GM12878 (cell line): ENCODE results near the gene GAK. TPM values are rescaled to one million over a fixed set of nuclear protein-coding genes. Genes with fewer than 3 reads are reported as not detected.

ENCODE experiments used
- ATAC-seq: fragments of 200-7000 bp; cut with Tn5 transposase; 3 replicates; pipeline ENCODE4 v1.9.1; 2020; ENCODE audit warnings: mild to moderate bottlenecking, moderate library complexity
- BruUV-seq: library from RNA; stranded (reverse); fragments of 400-500 nt; replicated peaks from 2 replicates; lab custom pipeline; 2021; lab: Mats Ljungman, UMichigan
- CTCF ChIA-PET: fragments of 300-600 bp; sonication (Branson Sonifier 250); formaldehyde crosslinking; extraction: SDS; loops from one replicate; lab custom pipeline; 2021; ENCODE audit warnings: inconsistent platforms; lab: Yijun Ruan, JAX
- POLR2A ChIA-PET: fragments of 350-600 bp; formaldehyde crosslinking; extraction: SDS; loops from one replicate; lab custom pipeline; 2021; ENCODE audit warnings: inconsistent platforms; lab: Charles Lee
- RAD21 ChIA-PET: fragments of 300-600 bp; sonication (Branson Sonifier 250); formaldehyde crosslinking; loops from one replicate; lab custom pipeline; 2023; ENCODE audit warnings: antibody characterized with exemption; ENCODE audit not compliant: unreplicated experiment; lab: Charles Lee
- SMC1A ChIA-PET: fragments of 300-600 bp; sonication (Branson Sonifier 250); formaldehyde crosslinking; loops from one replicate; lab custom pipeline; 2023; ENCODE audit not compliant: unreplicated experiment, uncharacterized antibody; lab: Charles Lee
- DNase-seq: peaks from one replicate; pipeline ENCODE4 v3.0.0-alpha.2; 2011; ENCODE audit warnings: low read depth, low spot score
- FAIRE-seq: peaks from 3 replicates; lab custom pipeline; 2011; peaks lifted over from hg19 to GRCh38; lab: Jason Lieb, UNC
- H2AFZ ChIP-seq: 2 replicates; pipeline ENCODE4 v1.6.0; 2011; ENCODE audit warnings: low read depth, low read length, control low read depth; ENCODE audit not compliant: control insufficient read depth
- H3K27ac ChIP-seq: 2 replicates; pipeline ENCODE4 v1.5.1; 2011; ENCODE audit warnings: control low read depth; ENCODE audit not compliant: control insufficient read depth, insufficient read depth
- H3K27me3 ChIP-seq, 2 experiments: replicated peaks in 1 of 2; 2 replicates each; pipeline versions ENCODE4 v1.6.0 to v1.6.1; 2011; ENCODE audit warnings: low read length in 1 of 2; ENCODE audit not compliant: control insufficient read depth in 2 of 2, insufficient read depth in 2 of 2
- H3K36me3 ChIP-seq, 2 experiments: 2 replicates each; pipeline ENCODE4 v1.5.1; 2011; ENCODE audit warnings: low read length in 1 of 2; ENCODE audit not compliant: control insufficient read depth in 2 of 2, insufficient read depth in 2 of 2
- H3K4me1 ChIP-seq: 2 replicates; pipeline ENCODE4 v1.6.1; 2011; ENCODE audit warnings: mild to moderate bottlenecking, low read length, moderate library complexity, mixed read lengths; ENCODE audit not compliant: control insufficient read depth, insufficient read depth
- H3K4me2 ChIP-seq: 2 replicates; pipeline ENCODE4 v1.6.0; 2011; ENCODE audit warnings: control low read depth; ENCODE audit not compliant: control insufficient read depth, insufficient read depth
- H3K4me3 ChIP-seq: fragments of 200-600 bp; sonication (generic); 2 replicates; pipeline ENCODE4 v1.5.1; 2016
- H3K79me2 ChIP-seq: 2 replicates; pipeline ENCODE4 v1.6.0; 2011; ENCODE audit warnings: low read length; ENCODE audit not compliant: control insufficient read depth, insufficient read depth
- H3K9ac ChIP-seq: 2 replicates; pipeline ENCODE4 v1.8.0; 2011; ENCODE audit warnings: low read length, control low read depth, mixed read lengths; ENCODE audit not compliant: control insufficient read depth, insufficient read depth
- H3K9me3 ChIP-seq: replicated peaks from 3 replicates; pipeline ENCODE4 v1.5.1; 2011; ENCODE audit warnings: mild to moderate bottlenecking, low read length; ENCODE audit not compliant: control insufficient read depth, insufficient read depth
- H4K20me1 ChIP-seq: 2 replicates; pipeline ENCODE4 v1.6.0; 2011; ENCODE audit not compliant: control insufficient read depth, insufficient read depth
- MTA2 ChIP-seq: fragments of 450-650 bp; IDR thresholded peaks from 2 replicates; pipeline ENCODE4 v1.6.1; 2016; ENCODE audit warnings: low read depth, mild to moderate bottlenecking, moderate library complexity
- WGBS: methylation state at CpG from one replicate; pipeline ENCODE4 v1.1.6; 2016; ENCODE audit warnings: low lambda C conversion rate; ENCODE audit not compliant: insufficient replicate concordance, insufficient coverage; ENCODE audit errors: missing lambda C conversion rate; 5-methylcytosine and 5-hydroxymethylcytosine counted together
- in situ Hi-C: fragments of 300-500 bp; cut with MboI; formaldehyde crosslinking; loops from 9 replicates; pipeline ENCODE4 v1.14.3; 2018; ENCODE audit warnings: mixed read lengths
- intact Hi-C: fragments of 100-400 bp; cut with micrococcal nuclease; formaldehyde crosslinking; loops from one replicate; pipeline ENCODE4 v1.14.2; 2022; ENCODE audit not compliant: unreplicated experiment
- polyA plus RNA-seq, 11 experiments: library from polyadenylated mRNA; depleted of rRNA in 4 of 11; unstranded in 6 of 11; stranded (reverse) in 5 of 11; fragments of >200 nt; fragmentation: Nextera tagmentation in 4 of 11; fragmentation: Illumina TruSeq in 1 of 11; extraction: Ambion mirVana in 4 of 11; extraction: Trizol in 1 of 11; gene quantifications; 1 replicate in 1 of 11; 2 replicates in 10 of 11; pipeline versions ENCODE4 v1.2.1 to v1.2.3, GENCODE V29; 2011 to 2016; ENCODE audit warnings: inconsistent platforms in 2 of 11, missing spikeins in 2 of 11, low read depth in 1 of 11
- total RNA-seq, 4 experiments: library from RNA; depleted of rRNA in 3 of 4; stranded (reverse); fragments of >200 nt in 3 of 4; fragmentation: Illumina TruSeq in 1 of 4; extraction: Trizol in 1 of 4; gene quantifications; 2 replicates each; pipeline versions ENCODE4 v1.2.1 to v1.2.3, GENCODE V29; 2013 to 2021
- TF ChIP-seq, protein P1 (sequence below): IDR thresholded peaks from 2 replicates; pipeline ENCODE4 v1.6.1; 2012; ENCODE audit warnings: low read length, inconsistent platforms
- TF ChIP-seq, protein P2 (sequence below): fragments of 450-650 bp; IDR thresholded peaks from 2 replicates; pipeline ENCODE4 v1.6.1; 2016; ENCODE audit warnings: mild to moderate bottlenecking

The GAK gene
- total and polyA plus RNA-seq, 10 of the 15 experiments (the other 5 are each of a cell fraction or from before 2014, with no cell fraction given), result 0.82 to 127 (median 53.8) TPM

DNA sequence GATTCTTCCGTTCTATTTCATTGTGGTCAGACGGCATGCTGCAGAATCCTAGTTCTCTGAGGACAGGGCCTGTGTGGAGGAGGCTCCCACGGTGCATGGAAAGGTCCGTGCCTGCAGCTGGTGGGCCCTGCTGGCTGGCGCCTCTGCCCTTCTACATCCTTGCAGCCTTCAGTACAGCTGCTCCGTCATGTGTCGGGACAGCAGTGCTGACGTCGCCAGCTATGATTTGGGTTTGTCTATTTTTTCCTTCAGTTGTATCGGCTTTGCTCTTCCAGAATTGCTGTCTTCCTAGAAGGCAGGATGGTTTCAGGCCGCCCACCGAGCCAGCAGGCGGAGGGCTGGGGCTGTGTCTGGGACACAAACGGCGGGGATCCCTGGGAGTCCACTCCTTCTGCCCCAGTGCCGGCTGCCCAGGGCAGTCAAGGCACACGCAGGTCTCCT, 74.1 kb downstream of the GAK start:
- Histone ChIP-seq H3K4me2 (no peak overlapping the region), H3K9me3 (peaks cover 15% of the 10 kb centered on the region), H3K4me3 (no peak overlapping the region), H3K27me3 (no peaks in the 10 kb centered on the region), H3K79me2 (no peaks in the 10 kb centered on the region), H4K20me1 (no peaks in the 10 kb centered on the region), H3K9ac (no peak overlapping the region), H3K27ac (no peak overlapping the region), H2AFZ (no peak overlapping the region), H3K36me3 (peaks cover 24 to 30% of the 10 kb centered on the region in 2 experiments), H3K4me1 (no peaks in the 10 kb centered on the region)
- intact Hi-C loops, result no loop called here
- CTCF ChIA-PET, result no interaction called here
- in situ Hi-C loops, result no loop called here
- no peak for TF ChIP-seq MTA2
- TF ChIP-seq, protein P1, sequence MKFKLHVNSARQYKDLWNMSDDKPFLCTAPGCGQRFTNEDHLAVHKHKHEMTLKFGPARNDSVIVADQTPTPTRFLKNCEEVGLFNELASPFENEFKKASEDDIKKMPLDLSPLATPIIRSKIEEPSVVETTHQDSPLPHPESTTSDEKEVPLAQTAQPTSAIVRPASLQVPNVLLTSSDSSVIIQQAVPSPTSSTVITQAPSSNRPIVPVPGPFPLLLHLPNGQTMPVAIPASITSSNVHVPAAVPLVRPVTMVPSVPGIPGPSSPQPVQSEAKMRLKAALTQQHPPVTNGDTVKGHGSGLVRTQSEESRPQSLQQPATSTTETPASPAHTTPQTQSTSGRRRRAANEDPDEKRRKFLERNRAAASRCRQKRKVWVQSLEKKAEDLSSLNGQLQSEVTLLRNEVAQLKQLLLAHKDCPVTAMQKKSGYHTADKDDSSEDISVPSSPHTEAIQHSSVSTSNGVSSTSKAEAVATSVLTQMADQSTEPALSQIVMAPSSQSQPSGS, result no peak
- FAIRE-seq (no peak), ATAC-seq (no peak), DNase-seq (no peak)
- BruUV-seq, result no TSS peak
- POLR2A ChIA-PET, result no interaction called here
- RAD21 ChIA-PET, result no interaction called here
- SMC1A ChIA-PET, result no interaction called here
- WGBS, result 96% methylated on average over 17 of the region's 17 CpGs

DNA sequence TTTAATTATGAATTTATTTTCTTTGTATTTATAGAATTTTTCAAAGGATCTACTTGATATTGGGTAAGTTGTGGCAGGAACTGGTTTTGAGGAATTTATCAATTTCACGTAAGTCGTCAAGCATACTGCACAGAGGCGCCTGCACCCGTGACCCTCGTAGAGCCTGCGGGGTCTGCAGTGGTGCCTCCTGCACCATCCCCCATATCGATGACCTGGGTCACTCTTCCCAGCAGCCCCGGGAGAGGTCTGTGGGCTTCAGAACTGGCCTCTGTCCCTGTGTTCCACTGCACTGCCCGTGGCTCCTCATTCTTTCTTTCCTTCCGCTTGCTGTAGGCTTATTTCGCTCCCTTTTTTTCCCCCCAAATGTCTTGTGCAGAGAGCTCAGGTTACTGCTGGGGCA, 74.7 kb downstream of the GAK start:
- intact Hi-C loops, result no loop called here
- ATAC-seq (no peak), DNase-seq (no peak), FAIRE-seq (no peak)
- Histone ChIP-seq H2AFZ (no peak overlapping the region), H3K4me2 (no peak overlapping the region), H3K9ac (no peak overlapping the region), H3K27me3 (no peaks in the 10 kb centered on the region), H3K4me1 (no peaks in the 10 kb centered on the region), H4K20me1 (no peaks in the 10 kb centered on the region), H3K9me3 (peaks cover 15% of the 10 kb centered on the region), H3K27ac (no peak overlapping the region), H3K36me3 (peaks cover 24 to 30% of the 10 kb centered on the region in 2 experiments), H3K4me3 (no peak overlapping the region)
- BruUV-seq, result no TSS peak
- WGBS, result 98% methylated on average over 11 of the region's 11 CpGs
- CTCF ChIA-PET, result no interaction called here
- in situ Hi-C loops, result no loop called here
- SMC1A ChIA-PET, result no interaction called here
- POLR2A ChIA-PET, result no interaction called here
- RAD21 ChIA-PET, result no interaction called here
- TF ChIP-seq, protein P2, sequence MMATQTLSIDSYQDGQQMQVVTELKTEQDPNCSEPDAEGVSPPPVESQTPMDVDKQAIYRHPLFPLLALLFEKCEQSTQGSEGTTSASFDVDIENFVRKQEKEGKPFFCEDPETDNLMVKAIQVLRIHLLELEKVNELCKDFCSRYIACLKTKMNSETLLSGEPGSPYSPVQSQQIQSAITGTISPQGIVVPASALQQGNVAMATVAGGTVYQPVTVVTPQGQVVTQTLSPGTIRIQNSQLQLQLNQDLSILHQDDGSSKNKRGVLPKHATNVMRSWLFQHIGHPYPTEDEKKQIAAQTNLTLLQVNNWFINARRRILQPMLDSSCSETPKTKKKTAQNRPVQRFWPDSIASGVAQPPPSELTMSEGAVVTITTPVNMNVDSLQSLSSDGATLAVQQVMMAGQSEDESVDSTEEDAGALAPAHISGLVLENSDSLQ, result no peak
- TF ChIP-seq, all 136 proteins: peak for 0
- no peaks in the 10 kb centered on the region for H3K79me2 ChIP-seq
